ENCODE data around the gene RAC2.
"Not testable (repeated sequence)": the region's sequence is repeated elsewhere in the genome, so short reads cannot be mapped to it uniquely, and the experiment has no call there.

The RAC2 gene

GRCh38 chr22:37202001-37202555 lies 42.0 kb downstream of the RAC2 start:
- no peak overlapping the region for H2AFZ ChIP-seq (ENCODE audit: low read depth, low read length)
- H3K79me2 ChIP-seq (ENCODE audit: low read length), result no peaks in the 10 kb centered on the region
- no peaks in the 10 kb centered on the region for H4K20me1 ChIP-seq (ENCODE audit: insufficient read depth, low read length)
- no peak overlapping the region for H3K9ac ChIP-seq (ENCODE audit: low read length)
- H3K27ac ChIP-seq (ENCODE audit: low read length), result no peak overlapping the region
- H3K36me3 ChIP-seq (replicated peaks; ENCODE audit: low read depth, low read length), result peaks cover 4% of the 10 kb centered on the region
- no peak overlapping the region for H3K4me2 ChIP-seq (ENCODE audit: low read length)
- no peaks in the 10 kb centered on the region for H3K27me3 ChIP-seq (ENCODE audit: low read depth, low read length)
- H3K4me3 ChIP-seq (ENCODE audit: low read length), result no peak overlapping the region
- TF ChIP-seq EZH2phosphoT487 (IDR thresholded peaks at IDR 0.05; ENCODE audit: low read depth), result no peak
- no peak for TF ChIP-seq CTCF (IDR thresholded peaks at IDR 0.05; ENCODE audit: low read depth, low read length)
- H3K4me1 ChIP-seq (ENCODE audit: low read length), result peaks cover 26% of the 10 kb centered on the region
- H3K9me3 ChIP-seq (ENCODE audit: insufficient read depth, low read length), result no peaks in the 10 kb centered on the region

- not testable (repeated sequence) for H3K27ac ChIP-seq (ENCODE audit: low read length); H3K9me3 ChIP-seq (ENCODE audit: insufficient read depth, low read length); H3K4me3 ChIP-seq (ENCODE audit: low read length); H3K27me3 ChIP-seq (ENCODE audit: low read depth, low read length); H3K36me3 ChIP-seq (replicated peaks; ENCODE audit: low read depth, low read length); H3K4me2 ChIP-seq (ENCODE audit: low read length); H3K9ac ChIP-seq (ENCODE audit: low read length); H2AFZ ChIP-seq (ENCODE audit: low read depth, low read length); H4K20me1 ChIP-seq (ENCODE audit: insufficient read depth, low read length); H3K79me2 ChIP-seq (ENCODE audit: low read length)
- peaks cover 26% of the 10 kb centered on the region for H3K4me1 ChIP-seq (ENCODE audit: low read length)
These were observed 42.6 kb downstream of the RAC2 start for GRCh38 chr22:37201443-37201820.

GRCh38 chr22:37199760-37200108 lies 44.3 kb downstream of the RAC2 start:
- Histone ChIP-seq H3K4me1 (ENCODE audit: low read length) (peaks cover 26% of the 10 kb centered on the region), H2AFZ (ENCODE audit: low read depth, low read length) (peak overlapping the region; percentile 80), H4K20me1 (ENCODE audit: insufficient read depth, low read length) (no peaks in the 10 kb centered on the region), H3K36me3 (replicated peaks; ENCODE audit: low read depth, low read length) (peaks cover 6% of the 10 kb centered on the region), H3K4me3 (ENCODE audit: low read length) (peak overlapping the region; percentile 68), H3K27me3 (ENCODE audit: low read depth, low read length) (no peaks in the 10 kb centered on the region), H3K27ac (ENCODE audit: low read length) (peak overlapping the region; percentile 68), H3K9ac (ENCODE audit: low read length) (peak overlapping the region; percentile 75), H3K4me2 (ENCODE audit: low read length) (peak overlapping the region; percentile 81), H3K9me3 (ENCODE audit: insufficient read depth, low read length) (no peaks in the 10 kb centered on the region), H3K79me2 (ENCODE audit: low read length) (no peaks in the 10 kb centered on the region)
- no peak for TF ChIP-seq CTCF (IDR thresholded peaks at IDR 0.05; ENCODE audit: low read depth, low read length)

- peak overlapping the region; percentile 80 for H2AFZ ChIP-seq (ENCODE audit: low read depth, low read length)
- H3K27ac ChIP-seq (ENCODE audit: low read length), result peak overlapping the region; percentile 84
- peaks cover 6% of the 10 kb centered on the region for H3K36me3 ChIP-seq (replicated peaks; ENCODE audit: low read depth, low read length)
- peak overlapping the region; percentile 80 for H3K4me3 ChIP-seq (ENCODE audit: low read length)
- H3K9ac ChIP-seq (ENCODE audit: low read length), result peak overlapping the region; percentile 78
- H3K79me2 ChIP-seq (ENCODE audit: low read length), result no peaks in the 10 kb centered on the region
- peaks cover 27% of the 10 kb centered on the region for H3K4me1 ChIP-seq (ENCODE audit: low read length)
- H4K20me1 ChIP-seq (ENCODE audit: insufficient read depth, low read length), result no peaks in the 10 kb centered on the region
- peak; percentile 87 for TF ChIP-seq CTCF (IDR thresholded peaks at IDR 0.05; ENCODE audit: low read depth, low read length)
- no peak for TF ChIP-seq EZH2phosphoT487 (IDR thresholded peaks at IDR 0.05; ENCODE audit: low read depth)
- no peaks in the 10 kb centered on the region for H3K27me3 ChIP-seq (ENCODE audit: low read depth, low read length)
- peak overlapping the region; percentile 81 for H3K4me2 ChIP-seq (ENCODE audit: low read length)
- H3K9me3 ChIP-seq (ENCODE audit: insufficient read depth, low read length), result no peaks in the 10 kb centered on the region
These were observed 44.8 kb downstream of the RAC2 start for GRCh38 chr22:37199103-37199759.
